ENCODE data around the gene MRPS33.
A peak's percentile ranks its signal among the peaks of the same experiment; 100 is the strongest.
"Not testable (repeated sequence)": the region's sequence is repeated elsewhere in the genome, so short reads cannot be mapped to it uniquely, and the experiment has no call there.

MRPS33 gene

GRCh38 chr7:141014524-141015395 lies at the start of gene MRPS33:
Gene MRPS33, minus strand, starts transcription at chr7:141014952. Its CDS starts 4,319 bp downstream, at chr7:141010633.
- DNase-seq, result peak; percentile 90

- no peak for DNase-seq
These were observed 43.0 kb upstream of the MRPS33 start for GRCh38 chr7:141057788-141058187.

- DNase-seq, result no peak
These were observed 40.4 kb upstream of the MRPS33 start for GRCh38 chr7:141055146-141055545.

- DNase-seq, result peak; percentile 61
These were observed 38.9 kb upstream of the MRPS33 start for GRCh38 chr7:141053626-141054025.

- DNase-seq, result no peak
These were observed 31.3 kb upstream of the MRPS33 start for GRCh38 chr7:141045842-141046620.

GRCh38 chr7:141045126-141045841 lies 30.5 kb upstream of the MRPS33 start:
- DNase-seq, result no peak

- no peak for DNase-seq
These were observed 28.9 kb upstream of the MRPS33 start for GRCh38 chr7:141043616-141044015.

GRCh38 chr7:141042222-141043193 lies 27.8 kb upstream of the MRPS33 start:
- DNase-seq, result no peak

- no peak for DNase-seq
These were observed 24.6 kb upstream of the MRPS33 start for GRCh38 chr7:141039376-141039775.

GRCh38 chr7:141038100-141038499 lies 23.3 kb upstream of the MRPS33 start:
- DNase-seq, result not testable (repeated sequence)

- not testable (repeated sequence) for DNase-seq
These were observed 18.0 kb upstream of the MRPS33 start for GRCh38 chr7:141032539-141033323.

GRCh38 chr7:141028767-141029166 lies 14.0 kb upstream of the MRPS33 start:
- no peak for DNase-seq

- DNase-seq, result no peak
These were observed 12.3 kb upstream of the MRPS33 start for GRCh38 chr7:141027043-141027442.

GRCh38 chr7:141024668-141025067 lies 9.9 kb upstream of the MRPS33 start:
- DNase-seq, result no peak

GRCh38 chr7:141023295-141023694 lies 8.5 kb upstream of the MRPS33 start:
- no peak for DNase-seq

GRCh38 chr7:141017555-141017954 lies 2.8 kb upstream of the MRPS33 start:
- DNase-seq, result no peak

GRCh38 chr7:141016349-141016748 lies 1.6 kb upstream of the MRPS33 start:
- no peak for DNase-seq

- DNase-seq, result no peak
These were observed 628 bp downstream of the MRPS33 start for GRCh38 chr7:141014125-141014523.

GRCh38 chr7:141013345-141013715 lies 1.4 kb downstream of the MRPS33 start:
- DNase-seq, result no peak

GRCh38 chr7:141012696-141013344 lies 1.9 kb downstream of the MRPS33 start:
- DNase-seq, result no peak
